CMK (cell line): ENCODE data around the gene PCDH12.

Experiments
- DNase-seq: peaks from one replicate; pipeline ENCODE4 v3.0.0-alpha.2; 2010; ENCODE audit warnings: low read depth

PCDH12 gene

GRCh38 chr5:141966275-141966962 is 8.4 kb upstream of the PCDH12 start:
- DNase-seq, result no peak

GRCh38 chr5:141965071-141965470 is 7.1 kb upstream of the PCDH12 start:
- no peak for DNase-seq

GRCh38 chr5:141963701-141964100 is 5.7 kb upstream of the PCDH12 start:
- DNase-seq, result no peak

GRCh38 chr5:141961466-141961865 is 3.5 kb upstream of the PCDH12 start:
- DNase-seq, result no peak

- DNase-seq, result no peak
These were observed 2.7 kb upstream of the PCDH12 start for GRCh38 chr5:141960449-141961323.

GRCh38 chr5:141960018-141960417 is 2.0 kb upstream of the PCDH12 start:
- no peak for DNase-seq

GRCh38 chr5:141958546-141959172 is 657 bp upstream of the PCDH12 start:
- no peak for DNase-seq

- DNase-seq, result no peak
These were observed 520 bp downstream of the PCDH12 start for GRCh38 chr5:141957367-141957996.

GRCh38 chr5:141954194-141954593 is 3.8 kb downstream of the PCDH12 start:
- no peak for DNase-seq

- DNase-seq, result no peak
These were observed 6.0 kb downstream of the PCDH12 start for GRCh38 chr5:141952020-141952419.

GRCh38 chr5:141951332-141951781 is 6.6 kb downstream of the PCDH12 start:
- DNase-seq, result no peak

- DNase-seq, result no peak
These were observed 7.6 kb downstream of the PCDH12 start for GRCh38 chr5:141950207-141951005.

GRCh38 chr5:141949511-141949910 is 8.5 kb downstream of the PCDH12 start:
- no peak for DNase-seq

GRCh38 chr5:141948812-141949211 is 9.2 kb downstream of the PCDH12 start:
- DNase-seq, result no peak

- DNase-seq, result no peak
These were observed 10.7 kb downstream of the PCDH12 start for GRCh38 chr5:141947316-141947715.

- no peak for DNase-seq
These were observed 12.4 kb downstream of the PCDH12 start for GRCh38 chr5:141945511-141946051.

- no peak for DNase-seq
These were observed 13.9 kb downstream of the PCDH12 start for GRCh38 chr5:141944076-141944475.

GRCh38 chr5:141942185-141942857 is 15.7 kb downstream of the PCDH12 start:
- no peak for DNase-seq

GRCh38 chr5:141941779-141942178 is 16.2 kb downstream of the PCDH12 start:
- DNase-seq, result no peak

- DNase-seq, result no peak
These were observed 16.7 kb downstream of the PCDH12 start for GRCh38 chr5:141941307-141941706.
